Measurements from ENCODE around the gene ATF7.

GRCh38 chr12:53518381-53518780, 107.8 kb downstream of the ATF7 start:
- TF ChIP-seq ZFP36 (IDR thresholded peaks at IDR 0.05; ENCODE audit: low read depth, low read length, partially characterized antibody) (no peak), NCOA4 (IDR thresholded peaks at IDR 0.05; ENCODE audit: partially characterized antibody) (no peak), CGGBP1 (CRISPR knock-in tag; IDR thresholded peaks at IDR 0.05) (no peak), TGIF2 (CRISPR knock-in tag; IDR thresholded peaks at IDR 0.05) (no peak), XRCC4 (IDR thresholded peaks at IDR 0.05; ENCODE audit: extremely low read depth, insufficient read depth, insufficient read length) (no peak)

Data from K562 (cell line).